Colonic mucosa (tissue), 4 donors: ENCODE data around the gene DRC3. TPM values are rescaled to one million over a fixed set of nuclear protein-coding genes. Genes with fewer than 3 reads are reported as not detected.
A peak's percentile ranks its signal among the peaks of the same experiment; 100 is the strongest.

Source experiments
- DNase-seq: peaks from one replicate; pipeline ENCODE4 v3.0.0-alpha.2; 2020
- H3K27ac ChIP-seq: fragments of 200-600 bp; one replicate; pipeline ENCODE4 v1.8.0; 2021
- H3K27me3 ChIP-seq: fragments of 200-600 bp; one replicate; pipeline ENCODE4 v1.8.0; 2021
- H3K36me3 ChIP-seq: fragments of 200-600 bp; one replicate; pipeline ENCODE4 v1.8.0; 2021
- H3K4me1 ChIP-seq: fragments of 200-600 bp; one replicate; pipeline ENCODE4 v1.8.0; 2021; ENCODE audit warnings: mild to moderate bottlenecking
- H3K4me3 ChIP-seq: fragments of 200-600 bp; one replicate; pipeline ENCODE4 v1.8.0; 2021
- H3K9ac ChIP-seq, 2 donors: one replicate each; pipeline ENCODE4 v1.7.0; 2013; ENCODE audit warnings: control low read depth in 2 of 2, low read depth in 2 of 2, low read length in 2 of 2
- H3K9me3 ChIP-seq: fragments of 200-600 bp; one replicate; pipeline ENCODE4 v1.8.0; 2021
- intact Hi-C: fragments of 100-400 bp; cut with DNase I; formaldehyde crosslinking; loops from one replicate; pipeline ENCODE4 v1.14.1; 2022
- total RNA-seq, 2 donors: library from RNA; stranded (reverse); fragmentation: NEBNext Ultra II Directional in 1 of 2; extraction: Animal tissue kit (Norgen Biotek cat#: 25700) in 1 of 2; gene quantifications; one replicate each; pipeline ENCODE4 v1.2.1, GENCODE V29; 2021
- TF ChIP-seq, protein P1 (sequence below): fragments of 200-600 bp; IDR thresholded peaks from one replicate; pipeline ENCODE4 v1.8.0; 2022; ENCODE audit warnings: antibody characterized with exemption, mild to moderate bottlenecking
- donor health status: healthy.
- donor health status: DM: no; HTN: no; CAD: no.
- donor health status: DM: no; HTN: no; CAD: no.

Gene DRC3
- total RNA-seq, 2 donors from 2014 or later: 0.79 to 1.1 TPM

DNA sequence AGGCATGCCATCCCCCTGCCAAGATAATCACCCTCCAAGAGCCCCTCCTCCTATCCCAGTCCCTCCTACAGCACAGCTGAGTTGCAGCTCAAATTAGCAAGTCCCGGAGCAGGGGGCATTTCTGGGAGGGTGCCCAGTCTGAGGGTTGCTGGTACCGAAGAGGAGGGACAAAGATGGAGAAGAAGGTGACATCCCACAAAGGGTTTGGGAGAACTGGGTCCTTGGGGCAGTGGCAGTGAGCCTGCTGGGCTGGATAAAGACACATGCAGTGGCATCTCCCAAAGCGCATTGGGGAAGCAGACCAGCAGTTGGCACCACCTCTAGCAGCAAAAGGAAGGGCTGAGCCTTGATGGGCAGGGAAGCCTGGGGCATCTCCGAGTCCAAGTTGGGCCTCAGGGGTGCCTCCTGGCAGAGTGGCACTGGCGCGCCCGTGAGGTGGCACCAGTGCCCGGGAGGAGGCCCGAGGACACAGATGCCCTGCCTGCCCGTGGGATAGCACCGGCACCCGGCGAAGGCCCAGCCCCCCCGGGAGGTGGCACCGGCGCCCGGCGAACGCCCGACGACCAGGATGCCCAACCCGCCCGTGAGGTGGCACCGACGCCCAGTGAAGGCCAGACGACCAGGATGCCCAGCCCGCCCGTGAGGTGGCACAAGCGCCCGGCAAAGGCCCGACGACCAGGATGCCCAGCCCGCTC, 1.1 kb upstream of the DRC3 start:
- peak overlapping the region; percentile 97 for H3K4me3 ChIP-seq
- no peaks in the 10 kb centered on the region for H3K9me3 ChIP-seq
- DNase-seq: peak; percentile 42
- H3K36me3 ChIP-seq: no peaks in the 10 kb centered on the region
- no peaks in the 10 kb centered on the region for H3K27me3 ChIP-seq
- H3K9ac ChIP-seq: peak overlapping the region; percentile 77 to 85
- intact Hi-C loops: no loop called here
- TF ChIP-seq, protein P1, sequence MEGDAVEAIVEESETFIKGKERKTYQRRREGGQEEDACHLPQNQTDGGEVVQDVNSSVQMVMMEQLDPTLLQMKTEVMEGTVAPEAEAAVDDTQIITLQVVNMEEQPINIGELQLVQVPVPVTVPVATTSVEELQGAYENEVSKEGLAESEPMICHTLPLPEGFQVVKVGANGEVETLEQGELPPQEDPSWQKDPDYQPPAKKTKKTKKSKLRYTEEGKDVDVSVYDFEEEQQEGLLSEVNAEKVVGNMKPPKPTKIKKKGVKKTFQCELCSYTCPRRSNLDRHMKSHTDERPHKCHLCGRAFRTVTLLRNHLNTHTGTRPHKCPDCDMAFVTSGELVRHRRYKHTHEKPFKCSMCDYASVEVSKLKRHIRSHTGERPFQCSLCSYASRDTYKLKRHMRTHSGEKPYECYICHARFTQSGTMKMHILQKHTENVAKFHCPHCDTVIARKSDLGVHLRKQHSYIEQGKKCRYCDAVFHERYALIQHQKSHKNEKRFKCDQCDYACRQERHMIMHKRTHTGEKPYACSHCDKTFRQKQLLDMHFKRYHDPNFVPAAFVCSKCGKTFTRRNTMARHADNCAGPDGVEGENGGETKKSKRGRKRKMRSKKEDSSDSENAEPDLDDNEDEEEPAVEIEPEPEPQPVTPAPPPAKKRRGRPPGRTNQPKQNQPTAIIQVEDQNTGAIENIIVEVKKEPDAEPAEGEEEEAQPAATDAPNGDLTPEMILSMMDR: no peak
- peak overlapping the region; percentile 84 for H3K27ac ChIP-seq
- peaks cover 3% of the 10 kb centered on the region for H3K4me1 ChIP-seq

DNA sequence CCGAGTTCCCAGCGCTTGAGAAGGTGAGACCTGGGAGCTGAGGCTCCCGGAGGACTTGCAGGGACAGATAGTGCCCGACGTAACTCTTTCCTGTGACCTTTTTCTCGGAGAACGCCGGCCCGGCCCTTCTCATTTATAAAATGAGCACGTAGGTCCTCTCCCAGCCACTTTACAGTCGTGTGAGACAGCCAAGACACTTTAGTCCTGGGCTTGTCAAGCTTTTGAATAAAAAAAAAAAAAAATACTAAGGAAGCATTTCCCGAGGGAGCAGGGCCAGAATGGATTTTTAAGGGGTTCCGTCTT, 241 bp downstream of the DRC3 start:
- Histone ChIP-seq H3K4me3 (peak overlapping the region; percentile 48), H3K27me3 (no peaks in the 10 kb centered on the region), H3K27ac (peak overlapping the region; percentile 11), H3K9me3 (no peaks in the 10 kb centered on the region), H3K4me1 (peaks cover 3% of the 10 kb centered on the region), H3K36me3 (no peaks in the 10 kb centered on the region), H3K9ac (peak overlapping the region in 1 of 2 donors; percentile 46)
- DNase-seq: no peak
- TF ChIP-seq, protein P1: no peak
- intact Hi-C loops: no loop called here

DNA sequence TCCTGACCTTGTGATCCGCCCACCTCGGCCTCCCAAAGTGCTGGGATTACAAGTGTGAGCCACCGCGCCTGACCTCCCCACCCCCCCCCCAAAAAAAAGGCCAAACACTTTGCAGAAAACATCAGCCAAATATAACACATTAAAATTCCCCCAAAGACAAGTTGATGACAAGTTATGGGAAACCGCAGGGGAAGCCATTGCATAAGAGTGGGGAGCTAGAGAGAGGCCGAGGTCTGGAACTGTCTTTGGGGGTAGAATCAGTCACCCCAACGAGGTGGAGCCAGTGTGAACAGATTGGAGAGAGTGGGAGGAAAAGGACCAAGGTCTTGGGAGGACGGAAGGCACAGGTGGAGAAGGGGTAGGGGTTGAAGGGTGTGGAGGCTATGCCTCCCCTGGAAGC, 2.8 kb downstream of the DRC3 start:
- Histone ChIP-seq H3K4me3 (no peak overlapping the region), H3K27me3 (no peaks in the 10 kb centered on the region), H3K9ac (no peak overlapping the region), H3K4me1 (peaks cover 3% of the 10 kb centered on the region), H3K27ac (no peak overlapping the region), H3K36me3 (no peaks in the 10 kb centered on the region), H3K9me3 (no peaks in the 10 kb centered on the region)
- no peak for DNase-seq
- intact Hi-C loops: no loop called here
- TF ChIP-seq, protein P1: no peak

DNA sequence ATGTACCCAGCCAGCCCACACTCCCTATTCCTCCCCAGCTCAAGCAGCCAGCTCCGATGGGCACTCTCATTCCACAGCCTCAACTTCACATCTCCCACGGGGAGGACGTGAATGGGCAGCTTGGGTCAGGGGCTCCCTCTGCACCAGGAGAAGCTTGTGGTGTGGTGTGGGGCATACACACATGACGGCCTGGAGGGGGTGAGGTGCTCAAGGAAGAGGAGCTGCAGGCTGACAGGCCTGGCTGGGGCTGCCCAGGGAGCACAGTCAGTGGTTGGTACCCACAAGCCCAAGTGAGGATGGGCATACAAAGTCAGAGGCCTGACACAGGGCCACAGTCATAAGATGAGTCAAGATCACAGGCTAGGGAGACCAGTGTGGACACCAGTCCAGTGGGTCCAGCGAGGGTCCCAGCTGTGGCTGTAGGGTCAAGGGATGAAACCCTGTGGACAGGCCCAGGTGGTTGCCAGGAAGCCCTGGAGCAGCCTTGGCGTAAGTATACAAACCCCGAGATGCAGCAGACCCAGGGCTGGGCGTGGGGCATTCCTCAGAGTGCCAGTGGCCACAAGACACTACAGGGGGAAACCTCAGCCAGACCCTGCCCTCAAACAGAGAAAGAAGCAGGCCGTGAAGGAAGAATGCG, 4.4 kb downstream of the DRC3 start:
- H3K27me3 ChIP-seq: no peaks in the 10 kb centered on the region
- intact Hi-C loops: no loop called here

DNA sequence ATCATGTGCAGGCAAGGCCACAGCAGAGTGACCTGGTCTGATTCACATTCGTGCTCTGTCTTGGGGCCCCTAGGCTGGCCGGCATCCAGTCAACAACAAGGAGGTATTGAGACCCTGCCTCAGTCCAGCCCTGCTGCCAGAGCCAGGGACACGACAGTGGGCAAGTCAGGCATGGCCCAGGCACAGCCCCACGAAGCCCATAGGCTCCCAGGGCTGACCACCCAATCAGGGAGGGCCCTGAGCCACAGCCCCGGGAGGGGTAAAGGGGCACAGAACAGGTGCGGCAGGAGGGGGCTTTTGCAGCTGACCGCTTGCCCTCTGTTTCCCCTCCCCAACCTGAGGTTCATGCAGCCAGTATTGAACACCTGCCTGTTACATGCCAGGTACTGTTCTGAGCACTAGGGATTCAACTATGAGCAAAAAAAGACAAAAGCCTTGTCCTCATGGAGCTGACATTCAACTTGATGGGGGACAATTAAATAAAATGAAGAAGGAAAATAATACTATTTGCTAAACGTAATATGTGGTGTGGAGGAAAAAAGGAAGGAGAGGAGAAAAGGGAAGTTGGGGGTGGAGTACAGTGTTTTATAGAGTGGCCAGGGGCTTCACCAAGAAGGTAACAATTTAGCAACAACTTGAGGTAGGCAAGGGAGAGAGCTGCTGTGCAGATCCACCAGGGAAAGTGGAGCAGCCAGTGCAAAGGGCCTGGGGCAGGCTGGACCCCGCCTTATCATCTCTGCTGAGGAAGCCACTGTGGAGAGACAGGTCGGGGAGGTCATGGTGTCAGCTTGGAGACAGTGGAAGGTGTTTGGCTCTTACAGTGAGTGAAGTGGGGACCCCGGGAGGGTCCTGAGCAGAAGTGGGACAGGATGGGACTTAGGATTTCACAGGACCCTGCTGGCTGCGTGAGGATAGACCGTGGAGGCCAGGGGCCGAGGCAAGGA, 6.1 kb downstream of the DRC3 start:
- H3K9ac ChIP-seq: no peak overlapping the region
- H3K27me3 ChIP-seq: no peaks in the 10 kb centered on the region
- DNase-seq: no peak
- no peak overlapping the region for H3K27ac ChIP-seq
- no peaks in the 10 kb centered on the region for H3K36me3 ChIP-seq
- intact Hi-C loops: no loop called here
- H3K9me3 ChIP-seq: no peaks in the 10 kb centered on the region
- H3K4me1 ChIP-seq: no peaks in the 10 kb centered on the region
- TF ChIP-seq, protein P1: no peak
- H3K4me3 ChIP-seq: no peak overlapping the region

More for the DNA sequence above, 4.4 kb downstream of the DRC3 start:
- H3K9ac ChIP-seq: no peak overlapping the region
- no peaks in the 10 kb centered on the region for H3K36me3 ChIP-seq
- H3K4me1 ChIP-seq: no peaks in the 10 kb centered on the region
- no peak overlapping the region for H3K4me3 ChIP-seq
- TF ChIP-seq, protein P1: no peak
- no peaks in the 10 kb centered on the region for H3K9me3 ChIP-seq
- no peak for DNase-seq
- no peak overlapping the region for H3K27ac ChIP-seq
